Measurements from ENCODE around the gene ARHGAP33. TPM values are rescaled to one million over a fixed set of nuclear protein-coding genes. Genes with fewer than 3 reads are reported as not detected.

Gene ARHGAP33
- total and polyA plus RNA-seq, 2 of the 4 experiments (the other 2 are of a cell fraction), result 0.72 to 11.9 TPM

DNA sequence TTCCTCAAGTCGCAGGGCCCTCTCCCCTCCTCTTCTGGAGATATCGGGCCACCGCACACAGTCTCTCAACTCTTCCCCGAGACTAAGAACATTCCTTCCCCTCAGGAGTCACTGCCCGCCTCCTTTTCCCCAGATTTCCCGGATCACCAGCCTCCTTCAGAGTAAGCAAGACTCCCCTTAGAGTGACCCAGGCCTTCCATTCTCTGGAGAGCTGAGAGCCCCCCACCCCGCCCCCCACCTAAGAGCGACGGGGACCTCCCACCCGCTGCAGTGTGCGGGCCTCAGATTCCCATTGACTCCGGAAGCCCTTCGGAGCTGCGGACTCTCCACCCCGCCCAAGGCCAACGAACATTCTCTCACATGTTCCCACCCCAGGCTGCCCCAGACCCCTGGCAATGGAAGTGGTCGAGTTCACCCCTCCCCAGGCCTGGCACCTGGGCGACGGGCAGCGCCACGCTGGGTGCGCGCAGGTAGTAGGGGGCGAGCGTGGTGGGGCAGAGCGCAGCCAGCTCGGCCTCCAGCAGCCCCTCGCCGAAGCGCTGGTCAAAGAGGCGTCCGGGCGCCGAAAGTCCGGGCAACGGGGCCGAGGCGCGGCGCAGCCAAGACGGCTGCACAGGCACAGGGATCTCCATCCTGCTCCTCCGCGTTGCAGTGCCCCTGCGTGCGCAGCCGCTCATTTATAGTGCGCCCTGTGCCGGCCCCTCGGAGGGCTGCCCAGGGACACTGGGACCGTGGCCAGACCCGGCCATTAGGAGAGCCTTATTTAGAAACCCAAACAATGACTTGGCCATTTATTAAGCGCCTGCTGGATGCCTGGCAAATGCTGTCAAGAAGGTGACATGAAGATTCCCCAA is 18.8 kb upstream of the ARHGAP33 start, which contains the start of gene HSPB6:
HSPB6 (minus strand) TSS at position 653 of the 854 bp plus-strand sequence; CDS start at position 632, 21 bp downstream.
- dilution Hi-C loops (cut with HindIII; ENCODE audit: low sequenced_read_pairs, unreplicated experiment), result no loop called here
- peak within 1 kb of the TSS; percentile 93 for H3K4me2 ChIP-seq (ENCODE audit: low read depth, low read length)
- H3K27ac ChIP-seq (ENCODE audit: insufficient read depth, low read length), result peak within 1 kb of the TSS; percentile 97
- peak within 1 kb of the TSS; percentile 43; the same call in 1 of the 2 replicates for H2BK20ac ChIP-seq (ENCODE audit: low read depth, low read length)
- peak within 1 kb of the TSS; percentile 78 to 94 for H4K8ac ChIP-seq (ENCODE audit: low read depth in 2 of 2, low read length in 2 of 2)
- H3K9me3 ChIP-seq (ENCODE audit: control insufficient read depth, insufficient read depth, low read length), result no peaks in the 10 kb centered on the region
- peaks cover 6% of the 10 kb centered on the region; the same call in 1 of the 2 replicates for H4K20me1 ChIP-seq (ENCODE audit: insufficient read depth, low read length)
- WGBS, 2 experiments (ENCODE audit: extremely low coverage in 2 of 2, insufficient read length in 1 of 2), result 5% methylated on average over 24 of the region's 52 CpGs; no CpG with 5 or more reads in 1 of the 2 experiments
- H3K4me1 ChIP-seq (ENCODE audit: control insufficient read depth, insufficient read depth, low read length), result peaks cover 13% of the 10 kb centered on the region
- H3K14ac ChIP-seq (replicated peaks; ENCODE audit: low read depth, low read length), result peak within 1 kb of the TSS; percentile 88
- H2AFZ ChIP-seq (replicated peaks; ENCODE audit: low read length, poor library complexity), result peak within 1 kb of the TSS; percentile 96
- peak within 1 kb of the TSS; percentile 91 for H3K4ac ChIP-seq (ENCODE audit: low read depth, low read length)
- peak within 1 kb of the TSS; percentile 89 for H4K5ac ChIP-seq (ENCODE audit: low read depth, low read length)
- H3K79me1 ChIP-seq (ENCODE audit: low read depth in 1 of 2, low read length in 2 of 2), result peaks cover 35 to 68% of the 10 kb centered on the region in 2 experiments
- H2BK5ac ChIP-seq (ENCODE audit: low read depth, low read length, poor library complexity, severe bottlenecking), result peak within 1 kb of the TSS; percentile 96
- intact Hi-C loops (cut with micrococcal nuclease), result loop anchor here (5.0 kb wide), 1 partner anchor 176 kb away; no protein-coding TSS in a partner anchor
- H3K27me3 ChIP-seq (ENCODE audit: control insufficient read depth, insufficient read depth, low read length), result no peaks in the 10 kb centered on the region
- ATAC-seq (ENCODE audit: low read depth), result peak; percentile 26
- H4K91ac ChIP-seq (ENCODE audit: insufficient read depth, low read depth, low read length), result peak within 1 kb of the TSS; percentile 92
- in situ Hi-C loops (cut with MboI; ENCODE audit: low sequenced_read_pairs), result no loop called here
- H2AK9ac ChIP-seq (replicated peaks; ENCODE audit: low read depth, low read length, poor library complexity), result peak within 1 kb of the TSS; percentile 95
- H3K9ac ChIP-seq (ENCODE audit: low read depth, low read length), result peak within 1 kb of the TSS; percentile 90
- H3K9me1 ChIP-seq (ENCODE audit: insufficient read depth, low read length), result peaks cover 20% of the 10 kb centered on the region; the same call in 1 of the 2 replicates
- no peak for TF ChIP-seq CHD1 (IDR thresholded peaks at IDR 0.05; ENCODE audit: low read depth, low read length)
- TF ChIP-seq, protein P1, sequence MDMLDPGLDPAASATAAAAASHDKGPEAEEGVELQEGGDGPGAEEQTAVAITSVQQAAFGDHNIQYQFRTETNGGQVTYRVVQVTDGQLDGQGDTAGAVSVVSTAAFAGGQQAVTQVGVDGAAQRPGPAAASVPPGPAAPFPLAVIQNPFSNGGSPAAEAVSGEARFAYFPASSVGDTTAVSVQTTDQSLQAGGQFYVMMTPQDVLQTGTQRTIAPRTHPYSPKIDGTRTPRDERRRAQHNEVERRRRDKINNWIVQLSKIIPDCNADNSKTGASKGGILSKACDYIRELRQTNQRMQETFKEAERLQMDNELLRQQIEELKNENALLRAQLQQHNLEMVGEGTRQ (IDR thresholded peaks at IDR 0.05; ENCODE audit: low read depth, low read length), result no peak
- TF ChIP-seq RAD21 (IDR thresholded peaks at IDR 0.05; ENCODE audit: low read length), result no peak
- TF ChIP-seq MAZ (IDR thresholded peaks at IDR 0.05; ENCODE audit: borderline replicate concordance, low read depth, low read length), result no peak
- TF ChIP-seq MAFK (IDR thresholded peaks at IDR 0.05; ENCODE audit: low read depth, low read length), result no peak
- TF ChIP-seq NFE2L2 (IDR thresholded peaks at IDR 0.05; ENCODE audit: low read depth, low read length), result peak; percentile 39
- no peak for TF ChIP-seq CEBPB (IDR thresholded peaks at IDR 0.05; ENCODE audit: low read depth, low read length)
- TF ChIP-seq, protein P2, sequence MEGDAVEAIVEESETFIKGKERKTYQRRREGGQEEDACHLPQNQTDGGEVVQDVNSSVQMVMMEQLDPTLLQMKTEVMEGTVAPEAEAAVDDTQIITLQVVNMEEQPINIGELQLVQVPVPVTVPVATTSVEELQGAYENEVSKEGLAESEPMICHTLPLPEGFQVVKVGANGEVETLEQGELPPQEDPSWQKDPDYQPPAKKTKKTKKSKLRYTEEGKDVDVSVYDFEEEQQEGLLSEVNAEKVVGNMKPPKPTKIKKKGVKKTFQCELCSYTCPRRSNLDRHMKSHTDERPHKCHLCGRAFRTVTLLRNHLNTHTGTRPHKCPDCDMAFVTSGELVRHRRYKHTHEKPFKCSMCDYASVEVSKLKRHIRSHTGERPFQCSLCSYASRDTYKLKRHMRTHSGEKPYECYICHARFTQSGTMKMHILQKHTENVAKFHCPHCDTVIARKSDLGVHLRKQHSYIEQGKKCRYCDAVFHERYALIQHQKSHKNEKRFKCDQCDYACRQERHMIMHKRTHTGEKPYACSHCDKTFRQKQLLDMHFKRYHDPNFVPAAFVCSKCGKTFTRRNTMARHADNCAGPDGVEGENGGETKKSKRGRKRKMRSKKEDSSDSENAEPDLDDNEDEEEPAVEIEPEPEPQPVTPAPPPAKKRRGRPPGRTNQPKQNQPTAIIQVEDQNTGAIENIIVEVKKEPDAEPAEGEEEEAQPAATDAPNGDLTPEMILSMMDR (conservative IDR thresholded peaks at IDR 0.05; ENCODE audit: low read depth, low read length), result no peak
- no peak for TF ChIP-seq RFX5 (IDR thresholded peaks at IDR 0.05; ENCODE audit: low read depth, low read length)
- peak; percentile 87 for TF ChIP-seq POLR2A (IDR thresholded peaks at IDR 0.05; ENCODE audit: low read depth, low read length)
- TF ChIP-seq MXI1 (IDR thresholded peaks at IDR 0.05; ENCODE audit: borderline replicate concordance, low read depth, low read length), result no peak; the same call in 1 of the 2 replicates
- TF ChIP-seq SMC3 (IDR thresholded peaks at IDR 0.05; ENCODE audit: low read depth, low read length), result no peak
- no TSS peak for BruUV-seq (replicated peaks)
- peak; percentile 72 for DNase-seq
- peaks cover 33% of the 10 kb centered on the region for H3K36me3 ChIP-seq (ENCODE audit: control insufficient read depth, insufficient read depth, low read length)
- peak within 1 kb of the TSS; percentile 84 for H3K56ac ChIP-seq (ENCODE audit: extremely low read depth, insufficient read depth, low read length)
- H3K18ac ChIP-seq (ENCODE audit: low read depth, low read length), result peak within 1 kb of the TSS; percentile 74
- H3K4me3 ChIP-seq (ENCODE audit: insufficient read depth, low read depth, low read length), result peak within 1 kb of the TSS; percentile 50
- H2BK15ac ChIP-seq (ENCODE audit: low read depth, low read length), result peak within 1 kb of the TSS; percentile 59; the same call in 1 of the 3 replicates
- H2BK120ac ChIP-seq (ENCODE audit: low read depth, low read length), result peak within 1 kb of the TSS; percentile 92
- peak within 1 kb of the TSS; percentile 91 for H2AK5ac ChIP-seq (ENCODE audit: low read depth, low read length)
- ChIA-PET CTCF (interaction anchor here (0.6 kb wide), 1 partner anchor 175 kb away, joined by 3 read pairs; no protein-coding TSS in a partner anchor), POLR2A (ENCODE audit: unreplicated experiment) (interaction anchor here (0.6 to 1.0 kb wide), 2 partner anchors 9 to 488 kb away, joined by 4 to 5 read pairs; partner anchors contain the start of gene LIN37)
- peak within 1 kb of the TSS; percentile 94 for H3K23ac ChIP-seq (ENCODE audit: low read depth, low read length)

All from IMR-90 (cell line).